Osteocyte (in vitro differentiated cells): Measurements from ENCODE around the gene TACC3. TPM values are rescaled to one million over a fixed set of nuclear protein-coding genes. Genes with fewer than 3 reads are reported as not detected.

Experiments used
- DNase-seq: peaks from one replicate; pipeline ENCODE4 v3.0.0; 2021; ENCODE audit warnings: mixed read lengths; ENCODE audit not compliant: unreplicated experiment; ENCODE audit errors: extremely low spot score
- H3K27ac Mint-ChIP-seq: one replicate; pipeline ENCODE4 v1.8.0; 2021; ENCODE audit warnings: mild to moderate bottlenecking, mixed read lengths; ENCODE audit not compliant: unreplicated experiment
- H3K27me3 Mint-ChIP-seq: one replicate; pipeline ENCODE4 v1.8.0; 2021; ENCODE audit warnings: mixed read lengths; ENCODE audit not compliant: unreplicated experiment
- H3K36me3 Mint-ChIP-seq: one replicate; pipeline ENCODE4 v1.8.0; 2021; ENCODE audit warnings: mixed read lengths; ENCODE audit not compliant: unreplicated experiment
- H3K4me1 Mint-ChIP-seq: one replicate; pipeline ENCODE4 v1.8.0; 2021; ENCODE audit warnings: mixed read lengths; ENCODE audit not compliant: unreplicated experiment
- H3K4me3 Mint-ChIP-seq: one replicate; pipeline ENCODE4 v1.8.0; 2021; ENCODE audit warnings: mild to moderate bottlenecking, moderate library complexity, mixed read lengths; ENCODE audit not compliant: unreplicated experiment
- H3K9me3 Mint-ChIP-seq: one replicate; pipeline ENCODE4 v1.8.0; 2021; ENCODE audit warnings: mixed read lengths; ENCODE audit not compliant: unreplicated experiment
- total RNA-seq: library from RNA; stranded (reverse); gene quantifications from 2 replicates; pipeline ENCODE4 v1.2.1, GENCODE V29; 2021
- TF ChIP-seq, protein P1 (sequence below): fragments of 200-600 bp; sonication (generic); IDR thresholded peaks from 2 replicates; pipeline ENCODE4 v1.5.0; 2021; ENCODE audit warnings: antibody characterized with exemption, mild to moderate bottlenecking, moderate library complexity

TACC3 gene
- total RNA-seq, 1 donor from 2014 or later, result 23.6 TPM

DNA sequence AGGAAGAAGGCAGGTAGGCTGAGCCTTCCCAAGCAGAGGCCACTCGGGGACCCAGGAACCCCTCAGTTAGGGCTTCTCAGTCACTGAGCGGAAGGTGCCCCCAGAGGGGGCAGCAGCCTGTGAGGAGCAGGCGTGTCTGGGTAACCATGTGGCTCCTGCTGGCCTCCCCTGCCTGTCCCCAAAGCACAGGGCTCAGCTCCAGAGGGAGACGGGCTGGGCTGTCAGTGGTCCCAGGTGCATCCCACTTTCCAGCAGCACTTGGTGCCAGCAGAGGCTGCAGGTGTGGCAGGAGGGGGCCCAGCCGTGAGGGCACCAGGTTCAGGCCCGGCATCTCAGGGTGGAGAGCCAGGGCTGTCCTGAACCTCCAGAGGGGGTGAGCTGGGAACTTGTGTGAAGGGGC, 22.7 kb downstream of the TACC3 start:
- DNase-seq, result no peak
- Mint-ChIP-seq H3K4me3 (no peak overlapping the region), H3K4me1 (no peaks in the 10 kb centered on the region), H3K27me3 (no peaks in the 10 kb centered on the region), H3K36me3 (peaks cover 16% of the 10 kb centered on the region), H3K27ac (no peak overlapping the region), H3K9me3 (no peaks in the 10 kb centered on the region)
- TF ChIP-seq, protein P1, sequence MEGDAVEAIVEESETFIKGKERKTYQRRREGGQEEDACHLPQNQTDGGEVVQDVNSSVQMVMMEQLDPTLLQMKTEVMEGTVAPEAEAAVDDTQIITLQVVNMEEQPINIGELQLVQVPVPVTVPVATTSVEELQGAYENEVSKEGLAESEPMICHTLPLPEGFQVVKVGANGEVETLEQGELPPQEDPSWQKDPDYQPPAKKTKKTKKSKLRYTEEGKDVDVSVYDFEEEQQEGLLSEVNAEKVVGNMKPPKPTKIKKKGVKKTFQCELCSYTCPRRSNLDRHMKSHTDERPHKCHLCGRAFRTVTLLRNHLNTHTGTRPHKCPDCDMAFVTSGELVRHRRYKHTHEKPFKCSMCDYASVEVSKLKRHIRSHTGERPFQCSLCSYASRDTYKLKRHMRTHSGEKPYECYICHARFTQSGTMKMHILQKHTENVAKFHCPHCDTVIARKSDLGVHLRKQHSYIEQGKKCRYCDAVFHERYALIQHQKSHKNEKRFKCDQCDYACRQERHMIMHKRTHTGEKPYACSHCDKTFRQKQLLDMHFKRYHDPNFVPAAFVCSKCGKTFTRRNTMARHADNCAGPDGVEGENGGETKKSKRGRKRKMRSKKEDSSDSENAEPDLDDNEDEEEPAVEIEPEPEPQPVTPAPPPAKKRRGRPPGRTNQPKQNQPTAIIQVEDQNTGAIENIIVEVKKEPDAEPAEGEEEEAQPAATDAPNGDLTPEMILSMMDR, result no peak

GRCh38 chr4:1744552-1744951, 23.2 kb downstream of the TACC3 start:
- H3K9me3 Mint-ChIP-seq, result no peaks in the 10 kb centered on the region
- no peak overlapping the region for H3K4me3 Mint-ChIP-seq
- no peak for DNase-seq
- H3K36me3 Mint-ChIP-seq, result peaks cover 16% of the 10 kb centered on the region
- TF ChIP-seq, protein P1, result no peak
- H3K4me1 Mint-ChIP-seq, result no peaks in the 10 kb centered on the region
- H3K27ac Mint-ChIP-seq, result no peak overlapping the region
- H3K27me3 Mint-ChIP-seq, result no peaks in the 10 kb centered on the region

DNA sequence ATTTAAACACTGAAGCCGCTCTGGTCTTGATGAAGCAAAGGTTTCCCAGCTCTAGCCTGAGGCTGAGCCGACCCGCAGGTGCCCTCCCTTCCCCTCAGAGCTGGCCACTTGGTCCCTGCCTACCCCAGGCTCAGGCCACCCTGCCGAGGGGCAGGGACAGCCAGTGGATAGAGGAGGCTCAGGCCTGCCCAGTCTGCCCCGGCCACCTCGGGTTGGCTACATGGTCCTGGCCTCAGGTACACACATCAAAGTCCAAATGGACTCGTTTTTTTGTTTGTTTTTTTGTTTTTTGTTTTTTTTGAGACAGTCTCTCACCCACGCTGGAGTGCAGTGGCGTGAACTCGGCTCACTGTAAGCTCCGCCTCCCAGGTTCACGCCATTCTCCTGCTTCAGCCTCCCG, 23.8 kb downstream of the TACC3 start:
- no peak overlapping the region for H3K4me3 Mint-ChIP-seq
- TF ChIP-seq, protein P1, result no peak
- no peaks in the 10 kb centered on the region for H3K4me1 Mint-ChIP-seq
- no peak overlapping the region for H3K27ac Mint-ChIP-seq
- H3K9me3 Mint-ChIP-seq, result no peaks in the 10 kb centered on the region
- DNase-seq, result no peak
- H3K27me3 Mint-ChIP-seq, result no peaks in the 10 kb centered on the region
- H3K36me3 Mint-ChIP-seq, result peaks cover 16% of the 10 kb centered on the region

DNA sequence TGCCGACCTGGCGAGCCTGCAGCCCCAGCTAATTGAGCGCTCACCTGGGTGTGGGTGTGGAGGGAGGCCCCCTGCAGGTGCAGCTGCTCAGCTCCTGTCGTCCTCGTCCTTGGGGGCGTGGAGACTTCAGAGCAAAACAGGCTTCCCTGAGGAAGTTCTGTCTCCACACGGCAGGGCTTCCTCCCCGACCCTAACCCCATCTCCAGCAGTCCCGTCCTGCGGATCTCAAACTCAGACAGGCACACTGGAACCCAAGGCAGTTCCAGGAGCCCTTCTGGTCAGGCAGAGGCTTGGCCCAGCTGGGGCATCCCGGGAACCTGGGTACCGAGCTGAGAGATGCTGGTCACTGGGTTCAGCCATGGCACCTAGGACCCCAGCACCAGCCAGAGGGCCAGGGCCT, 24.4 kb downstream of the TACC3 start:
- H3K4me3 Mint-ChIP-seq, result no peak overlapping the region
- no peak overlapping the region for H3K27ac Mint-ChIP-seq
- no peaks in the 10 kb centered on the region for H3K9me3 Mint-ChIP-seq
- DNase-seq, result no peak
- no peaks in the 10 kb centered on the region for H3K4me1 Mint-ChIP-seq
- TF ChIP-seq, protein P1, result no peak
- H3K27me3 Mint-ChIP-seq, result no peaks in the 10 kb centered on the region
- H3K36me3 Mint-ChIP-seq, result peaks cover 15% of the 10 kb centered on the region

DNA sequence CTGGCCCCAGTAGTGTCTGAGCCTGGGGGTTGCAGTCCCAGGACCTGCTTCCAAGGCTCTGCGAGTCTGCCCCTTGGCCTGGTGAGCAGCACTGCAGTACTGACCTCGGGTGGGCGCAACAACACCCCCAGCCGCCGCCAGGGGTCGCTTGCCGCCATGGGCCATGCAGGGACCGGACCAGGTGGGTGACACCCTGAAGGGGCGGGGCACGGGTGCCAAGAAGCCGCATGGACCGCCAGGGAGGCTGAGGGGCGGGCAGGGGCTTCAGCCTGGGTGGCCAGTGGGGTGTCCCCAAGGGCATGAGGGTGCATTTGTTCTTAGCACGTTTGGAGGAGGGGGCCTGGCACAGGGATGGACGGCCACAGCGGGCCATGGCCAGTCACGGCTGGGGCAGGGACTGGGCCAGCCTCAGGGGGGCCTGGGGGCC, 25.0 kb downstream of the TACC3 start:
- Mint-ChIP-seq H3K27me3 (no peaks in the 10 kb centered on the region), H3K4me1 (no peaks in the 10 kb centered on the region), H3K36me3 (peaks cover 12% of the 10 kb centered on the region), H3K9me3 (no peaks in the 10 kb centered on the region), H3K27ac (no peak overlapping the region), H3K4me3 (no peak overlapping the region)
- peak; percentile 95 for DNase-seq
- TF ChIP-seq, protein P1, result peak; percentile 89
